ENCODE results near the gene OR13C5. TPM values are rescaled to one million over a fixed set of nuclear protein-coding genes. Genes with fewer than 3 reads are reported as not detected.
"Not testable (repeated sequence)": the region's sequence is repeated elsewhere in the genome, so short reads cannot be mapped to it uniquely, and the experiment has no call there.

Gene OR13C5
- total and polyA plus RNA-seq, 2 of the 13 experiments (the other 11 are each of a cell fraction or from before 2014, with no cell fraction given), result not detected

GRCh38 chr9:104604801-104605200 is 5.6 kb upstream of the OR13C5 start:
- ATAC-seq (no peak), DNase-seq (ENCODE audit: low spot score) (no peak), FAIRE-seq (no peak)
- CTCF ChIA-PET (ENCODE audit: low intra/inter-chr PET ratio, low total read pairs), result no interaction called here
- H3K27me3 ChIP-seq (ENCODE audit: control insufficient read depth in 1 of 2, insufficient read depth in 2 of 2, low read length in 2 of 2), result no peaks in the 10 kb centered on the region
- H3K4me2 ChIP-seq (ENCODE audit: low read depth, low read length), result no peak overlapping the region
- H4K20me1 ChIP-seq (ENCODE audit: insufficient read depth, low read length), result no peaks in the 10 kb centered on the region
- H3K27ac ChIP-seq (ENCODE audit: extremely low read length, insufficient read depth, low read length), result no peak overlapping the region
- POLR2A ChIA-PET, result no interaction called here
- in situ Hi-C loops (cut with HindIII; ENCODE audit: extremely low pct_ligation_motif_present, low pct_unique_long_range_greater_than_20kb) (no loop called here), intact Hi-C loops (cut with micrococcal nuclease; ENCODE audit: unreplicated experiment) (no loop called here)
- no peaks in the 10 kb centered on the region for H3K79me2 ChIP-seq (ENCODE audit: insufficient read depth, low read length)
- no peak overlapping the region for H2AFZ ChIP-seq (ENCODE audit: low read length)
- TF ChIP-seq ZNF496 (CRISPR knock-in tag; IDR thresholded peaks at IDR 0.05; ENCODE audit: insufficient replicate concordance) (no peak), FOXM1 (CRISPR knock-in tag; IDR thresholded peaks at IDR 0.05) (no peak), GFI1 (CRISPR knock-in tag; IDR thresholded peaks at IDR 0.05; ENCODE audit: borderline replicate concordance) (no peak), RARA (CRISPR knock-in tag; IDR thresholded peaks at IDR 0.05) (no peak), GTF2F1 (IDR thresholded peaks at IDR 0.05; ENCODE audit: low read length) (no peak), ZBTB21 (CRISPR knock-in tag; IDR thresholded peaks at IDR 0.05) (no peak), ZNF275 (CRISPR knock-in tag; IDR thresholded peaks at IDR 0.05; ENCODE audit: borderline replicate concordance) (no peak), KLF6 (CRISPR knock-in tag; IDR thresholded peaks at IDR 0.05) (no peak), PCBP2 (optimal IDR thresholded peaks at IDR 0.05; ENCODE audit: low read depth, low read length, poor library complexity, severe bottlenecking) (no peak), IRF1 (CRISPR knock-in tag; IDR thresholded peaks at IDR 0.05; ENCODE audit: low read depth) (no peak), HNRNPK (IDR thresholded peaks at IDR 0.05; ENCODE audit: low read depth, low read length, poor library complexity, severe bottlenecking) (no peak), ATF6 (CRISPR knock-in tag; conservative IDR thresholded peaks at IDR 0.05) (no peak), SMAD1 (CRISPR knock-in tag; IDR thresholded peaks at IDR 0.05; ENCODE audit: borderline replicate concordance, low read depth) (no peak), CREB1 (IDR thresholded peaks at IDR 0.05) (no peak), CREB1 (CRISPR knock-in tag; IDR thresholded peaks at IDR 0.05) (no peak), ZNF556 (CRISPR knock-in tag; IDR thresholded peaks at IDR 0.05; ENCODE audit: borderline replicate concordance) (no peak)
- H3K4me3 ChIP-seq (replicated peaks in 1 of 3; ENCODE audit: insufficient read depth in 1 of 3, low read depth in 2 of 3, low read length in 3 of 3), result no peak overlapping the region
- H3K36me3 ChIP-seq (replicated peaks in 1 of 2; ENCODE audit: control insufficient read depth in 1 of 2, insufficient read depth in 2 of 2, low read length in 2 of 2), result no peaks in the 10 kb centered on the region
- no peak overlapping the region for H3K9ac ChIP-seq (ENCODE audit: insufficient read depth, low read depth, low read length)
- no peaks in the 10 kb centered on the region for H3K9me3 ChIP-seq (ENCODE audit: low read length)
- BruUV-seq (replicated peaks), result no TSS peak
- no peaks in the 10 kb centered on the region for H3K4me1 ChIP-seq (ENCODE audit: insufficient read depth, low read length)
- 7% methylated on average over 3 of the region's 3 CpGs for WGBS (ENCODE audit: low lambda C conversion rate)

- intact Hi-C loops (cut with micrococcal nuclease; ENCODE audit: unreplicated experiment); H2AFZ ChIP-seq (ENCODE audit: low read length); H3K27ac ChIP-seq (ENCODE audit: extremely low read length, insufficient read depth, low read length); H3K36me3 ChIP-seq (replicated peaks in 1 of 2; ENCODE audit: control insufficient read depth in 1 of 2, insufficient read depth in 2 of 2, low read length in 2 of 2); H3K79me2 ChIP-seq (ENCODE audit: insufficient read depth, low read length); FAIRE-seq; H3K9ac ChIP-seq (ENCODE audit: insufficient read depth, low read depth, low read length); H4K20me1 ChIP-seq (ENCODE audit: insufficient read depth, low read length); H3K27me3 ChIP-seq (ENCODE audit: control insufficient read depth in 1 of 2, insufficient read depth in 2 of 2, low read length in 2 of 2); H3K4me2 ChIP-seq (ENCODE audit: low read depth, low read length); DNase-seq (ENCODE audit: low spot score); H3K9me3 ChIP-seq (ENCODE audit: low read length); CTCF ChIA-PET (ENCODE audit: low intra/inter-chr PET ratio, low total read pairs); ATAC-seq; H3K4me3 ChIP-seq (replicated peaks in 1 of 3; ENCODE audit: insufficient read depth in 1 of 3, low read depth in 2 of 3, low read length in 3 of 3); H3K4me1 ChIP-seq (ENCODE audit: insufficient read depth, low read length); BruUV-seq (replicated peaks); in situ Hi-C loops (cut with HindIII; ENCODE audit: extremely low pct_ligation_motif_present, low pct_unique_long_range_greater_than_20kb); POLR2A ChIA-PET: not testable (repeated sequence)
- WGBS (ENCODE audit: low lambda C conversion rate), result 6% methylated on average over 1 of the region's 3 CpGs
These were observed 464 bp downstream of the OR13C5 start for GRCh38 chr9:104598749-104599148.

Measured in HepG2 (cell line).